HG03342 (cell line): ENCODE data around the gene HIVEP3.

Experiments
- ATAC-seq: cut with Tn5 transposase; IDR thresholded peaks from one replicate; pipeline ENCODE4 v1.9.1; 2021; ENCODE audit warnings: mild to moderate bottlenecking, moderate library complexity; ENCODE audit not compliant: unreplicated experiment

HIVEP3 gene

GRCh38 chr1:41494351-41495209 is 424.1 kb downstream of the HIVEP3 start:
- ATAC-seq: no peak

- no peak for ATAC-seq
Measured at GRCh38 chr1:41493626-41494350, 424.9 kb downstream of the HIVEP3 start.

- no peak for ATAC-seq
Measured at GRCh38 chr1:41493117-41493536, 425.6 kb downstream of the HIVEP3 start.

GRCh38 chr1:41492341-41492848 is 426.3 kb downstream of the HIVEP3 start:
- no peak for ATAC-seq

GRCh38 chr1:41490911-41491310 is 427.8 kb downstream of the HIVEP3 start:
- ATAC-seq: no peak

- no peak for ATAC-seq
Measured at GRCh38 chr1:41489561-41489960, 429.2 kb downstream of the HIVEP3 start.

GRCh38 chr1:41488040-41488951 is 430.4 kb downstream of the HIVEP3 start:
- no peak for ATAC-seq

- no peak for ATAC-seq
Measured at GRCh38 chr1:41487126-41488039, 431.3 kb downstream of the HIVEP3 start.

- ATAC-seq: no peak
Measured at GRCh38 chr1:41486371-41487125, 432.2 kb downstream of the HIVEP3 start.

- no peak for ATAC-seq
Measured at GRCh38 chr1:41486053-41486370, 432.7 kb downstream of the HIVEP3 start.

GRCh38 chr1:41485605-41486004 is 433.1 kb downstream of the HIVEP3 start:
- no peak for ATAC-seq

GRCh38 chr1:41484402-41485241 is 434.1 kb downstream of the HIVEP3 start, which contains the start of gene EDN2:
Gene EDN2 (minus strand): TSS chr1:41484683. CDS start chr1:41484601, 82 bp downstream.
- no peak for ATAC-seq

GRCh38 chr1:41483960-41484401 is 434.7 kb downstream of the HIVEP3 start:
- ATAC-seq: no peak

GRCh38 chr1:41483001-41483850 is 435.5 kb downstream of the HIVEP3 start:
- ATAC-seq: no peak

GRCh38 chr1:41482001-41482765 is 436.5 kb downstream of the HIVEP3 start:
- ATAC-seq: no peak

- no peak for ATAC-seq
Measured at GRCh38 chr1:41481109-41481775, 437.5 kb downstream of the HIVEP3 start.
